Uterus (tissue), 2 donors: ENCODE data around the gene NMNAT3.

ENCODE experiments used
- POLR2A ChIP-seq, 2 donors: fragments of 450-650 bp; IDR thresholded peaks; one replicate each; pipeline ENCODE4 v1.6.1; 2016; ENCODE audit warnings: antibody characterized with exemption in 2 of 2, mild to moderate bottlenecking in 1 of 2, moderate library complexity in 1 of 2
- TF ChIP-seq, protein P1 (sequence below), 4 experiments: fragments of 200-600 bp in 2 of 4; fragments of 450-650 bp in 2 of 4; sonication (generic) in 2 of 4; IDR thresholded peaks; one replicate each; pipeline ENCODE4 v1.5.1; 2016 to 2019; ENCODE audit warnings: antibody characterized with exemption in 4 of 4, mild to moderate bottlenecking in 2 of 4, moderate library complexity in 1 of 4

- TF ChIP-seq, protein P1, sequence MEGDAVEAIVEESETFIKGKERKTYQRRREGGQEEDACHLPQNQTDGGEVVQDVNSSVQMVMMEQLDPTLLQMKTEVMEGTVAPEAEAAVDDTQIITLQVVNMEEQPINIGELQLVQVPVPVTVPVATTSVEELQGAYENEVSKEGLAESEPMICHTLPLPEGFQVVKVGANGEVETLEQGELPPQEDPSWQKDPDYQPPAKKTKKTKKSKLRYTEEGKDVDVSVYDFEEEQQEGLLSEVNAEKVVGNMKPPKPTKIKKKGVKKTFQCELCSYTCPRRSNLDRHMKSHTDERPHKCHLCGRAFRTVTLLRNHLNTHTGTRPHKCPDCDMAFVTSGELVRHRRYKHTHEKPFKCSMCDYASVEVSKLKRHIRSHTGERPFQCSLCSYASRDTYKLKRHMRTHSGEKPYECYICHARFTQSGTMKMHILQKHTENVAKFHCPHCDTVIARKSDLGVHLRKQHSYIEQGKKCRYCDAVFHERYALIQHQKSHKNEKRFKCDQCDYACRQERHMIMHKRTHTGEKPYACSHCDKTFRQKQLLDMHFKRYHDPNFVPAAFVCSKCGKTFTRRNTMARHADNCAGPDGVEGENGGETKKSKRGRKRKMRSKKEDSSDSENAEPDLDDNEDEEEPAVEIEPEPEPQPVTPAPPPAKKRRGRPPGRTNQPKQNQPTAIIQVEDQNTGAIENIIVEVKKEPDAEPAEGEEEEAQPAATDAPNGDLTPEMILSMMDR (IDR thresholded peaks at IDR 0.05): no peak
- TF ChIP-seq POLR2A (IDR thresholded peaks at IDR 0.05): no peak
Observed at GRCh38 chr3:139561255-139561817, 116.4 kb downstream of the NMNAT3 start.
